Neural progenitor cell (in vitro differentiated cells): ENCODE measurements around the gene ADCYAP1. TPM values are rescaled to one million over a fixed set of nuclear protein-coding genes. Genes with fewer than 3 reads are reported as not detected.

ENCODE experiments used
- DNase-seq: peaks from one replicate; pipeline ENCODE4 v3.0.0-alpha.2; 2016; ENCODE audit warnings: low spot score
- H2AFZ ChIP-seq: fragments of 200-600 bp; sonication (generic); replicated peaks from 2 replicates; pipeline ENCODE4 v1.6.1; 2016; ENCODE audit warnings: antibody characterized with exemption
- H3F3A ChIP-seq: fragments of 200-600 bp; sonication (generic); 2 replicates; pipeline ENCODE4 v1.6.1; 2016; ENCODE audit warnings: antibody characterized with exemption, low read depth
- H3K27ac ChIP-seq: fragments of 200-600 bp; sonication (generic); 2 replicates; pipeline ENCODE4 v1.5.1; 2016; ENCODE audit warnings: mild to moderate bottlenecking
- H3K27me3 ChIP-seq: fragments of 200-600 bp; sonication (generic); 2 replicates; pipeline ENCODE4 v1.6.1; 2016; ENCODE audit warnings: mild to moderate bottlenecking, moderate library complexity
- H3K36me3 ChIP-seq: fragments of 200-600 bp; sonication (generic); 2 replicates; pipeline ENCODE4 v1.5.1; 2016
- H3K4me1 ChIP-seq: fragments of 200-600 bp; sonication (generic); 2 replicates; pipeline ENCODE4 v1.6.1; 2016; ENCODE audit warnings: mixed run types
- H3K4me2 ChIP-seq: fragments of 200-600 bp; sonication (generic); 2 replicates; pipeline ENCODE4 v1.6.1; 2016
- H3K4me3 ChIP-seq: fragments of 200-600 bp; sonication (generic); 2 replicates; pipeline ENCODE4 v1.5.1; 2016
- H3K79me2 ChIP-seq: fragments of 200-600 bp; sonication (generic); 2 replicates; pipeline ENCODE4 v1.6.1; 2016; ENCODE audit warnings: low read depth
- H3K9ac ChIP-seq: fragments of 200-600 bp; sonication (generic); 2 replicates; pipeline ENCODE4 v1.6.1; 2016
- H3K9me3 ChIP-seq: fragments of 200-600 bp; sonication (generic); 2 replicates; pipeline ENCODE4 v1.5.1; 2016; ENCODE audit warnings: low read depth
- H4K20me1 ChIP-seq: fragments of 200-600 bp; sonication (generic); 2 replicates; pipeline ENCODE4 v1.6.1; 2016; ENCODE audit warnings: low read depth
- H3K27ac Mint-ChIP-seq: 3 replicates; pipeline ENCODE4 v1.8.0; 2021; ENCODE audit warnings: mixed read lengths
- H3K27me3 Mint-ChIP-seq: 2 replicates; pipeline ENCODE4 v1.8.0; 2022; ENCODE audit warnings: low read depth, mild to moderate bottlenecking, inconsistent platforms, moderate library complexity, mixed read lengths; ENCODE audit not compliant: insufficient read depth
- H3K36me3 Mint-ChIP-seq: 3 replicates; pipeline ENCODE4 v1.8.0; 2021; ENCODE audit warnings: mixed read lengths
- H3K4me1 Mint-ChIP-seq: 3 replicates; pipeline ENCODE4 v1.8.0; 2021; ENCODE audit warnings: mixed read lengths
- H3K4me3 Mint-ChIP-seq: 3 replicates; pipeline ENCODE4 v1.8.0; 2021; ENCODE audit warnings: mild to moderate bottlenecking, moderate library complexity, mixed read lengths
- H3K9me3 Mint-ChIP-seq: 3 replicates; pipeline ENCODE4 v1.8.0; 2020; ENCODE audit warnings: mixed read lengths
- CTCF ChIP-seq: fragments of 200-600 bp; sonication (generic); IDR thresholded peaks from 2 replicates; pipeline ENCODE4 v1.5.1; 2017; ENCODE audit warnings: antibody characterized with exemption, mild to moderate bottlenecking
- EZH2 ChIP-seq: fragments of 200-600 bp; sonication (generic); IDR thresholded peaks from 2 replicates; pipeline ENCODE4 v1.6.1; 2017; ENCODE audit warnings: antibody characterized with exemption, mild to moderate bottlenecking, moderate library complexity
- EZH2phosphoT487 ChIP-seq: fragments of 200-600 bp; sonication (generic); IDR thresholded peaks from 2 replicates; pipeline ENCODE4 v1.6.1; 2017; ENCODE audit warnings: antibody characterized with exemption
- total RNA-seq: library from RNA; depleted of rRNA; stranded (reverse); fragments of >200 nt; gene quantifications from 2 replicates; pipeline ENCODE4 v1.2.3, GENCODE V29; 2015; ENCODE audit warnings: low replicate concordance

The ADCYAP1 gene
- total RNA-seq, 1 donor from 2014 or later, result 0.04 TPM

GRCh38 chr18:939166-939565 lies 34.5 kb downstream of the ADCYAP1 start:
- Mint-ChIP-seq H3K4me3 (no peak overlapping the region), H3K27ac (no peak overlapping the region), H3K9me3 (no peaks in the 10 kb centered on the region), H3K27me3 (peaks cover 2% of the 10 kb centered on the region), H3K4me1 (peaks cover 8% of the 10 kb centered on the region), H3K36me3 (no peaks in the 10 kb centered on the region)
- H3F3A ChIP-seq, result peaks cover 4% of the 10 kb centered on the region
- H2AFZ ChIP-seq, result no peak overlapping the region
- H3K36me3 ChIP-seq, result no peaks in the 10 kb centered on the region
- no peak overlapping the region for H3K4me2 ChIP-seq
- H3K4me1 ChIP-seq, result peaks cover 6% of the 10 kb centered on the region
- no peaks in the 10 kb centered on the region for H3K9me3 ChIP-seq
- no peak overlapping the region for H3K27ac ChIP-seq
- no peaks in the 10 kb centered on the region for H3K79me2 ChIP-seq
- no peaks in the 10 kb centered on the region for H3K27me3 ChIP-seq
- H3K9ac ChIP-seq, result no peak overlapping the region
- no peaks in the 10 kb centered on the region for H4K20me1 ChIP-seq
- DNase-seq, result no peak
- no peak for TF ChIP-seq CTCF
- TF ChIP-seq EZH2, result no peak
- TF ChIP-seq EZH2phosphoT487, result no peak
- no peak overlapping the region for H3K4me3 ChIP-seq

- H3K27ac Mint-ChIP-seq, result no peak overlapping the region
Measured at GRCh38 chr18:939958-940357, 35.3 kb downstream of the ADCYAP1 start.

GRCh38 chr18:941331-941730 lies 36.7 kb downstream of the ADCYAP1 start:
- H3K27ac Mint-ChIP-seq, result no peak overlapping the region
- no peak overlapping the region for H3K4me2 ChIP-seq
- H3K4me1 ChIP-seq, result no peaks in the 10 kb centered on the region
- no peaks in the 10 kb centered on the region for H3K4me1 Mint-ChIP-seq
- no peaks in the 10 kb centered on the region for H3K79me2 ChIP-seq
- no peaks in the 10 kb centered on the region for H3K36me3 Mint-ChIP-seq
- H3K9ac ChIP-seq, result no peak overlapping the region
- H3K9me3 ChIP-seq, result no peaks in the 10 kb centered on the region
- no peak overlapping the region for H3K27ac ChIP-seq
- no peak for DNase-seq
- no peak for TF ChIP-seq CTCF
- TF ChIP-seq EZH2phosphoT487, result no peak
- no peak for TF ChIP-seq EZH2
- no peak overlapping the region for H3K4me3 ChIP-seq
- no peaks in the 10 kb centered on the region for H3K36me3 ChIP-seq
- no peaks in the 10 kb centered on the region for H3F3A ChIP-seq
- H3K4me3 Mint-ChIP-seq, result no peak overlapping the region
- no peaks in the 10 kb centered on the region for H3K27me3 ChIP-seq
- peaks cover 2% of the 10 kb centered on the region for H3K27me3 Mint-ChIP-seq
- H3K9me3 Mint-ChIP-seq, result no peaks in the 10 kb centered on the region
- H2AFZ ChIP-seq, result no peak overlapping the region
- no peaks in the 10 kb centered on the region for H4K20me1 ChIP-seq

More at GRCh38 chr18:939958-940357, 35.3 kb downstream of the ADCYAP1 start:
- H3K9me3 Mint-ChIP-seq, result no peaks in the 10 kb centered on the region
- peaks cover 2% of the 10 kb centered on the region for H3K27me3 Mint-ChIP-seq
- H3K4me3 ChIP-seq, result no peak overlapping the region
- H3K27me3 ChIP-seq, result no peaks in the 10 kb centered on the region
- TF ChIP-seq EZH2phosphoT487 (no peak), CTCF (no peak), EZH2 (no peak)
- peaks cover under 1% of the 10 kb centered on the region for H3K4me1 ChIP-seq
- no peak overlapping the region for H2AFZ ChIP-seq
- H3F3A ChIP-seq, result no peaks in the 10 kb centered on the region
- no peaks in the 10 kb centered on the region for H3K36me3 ChIP-seq
- DNase-seq, result no peak
- no peaks in the 10 kb centered on the region for H3K79me2 ChIP-seq
- H3K4me2 ChIP-seq, result no peak overlapping the region
- no peaks in the 10 kb centered on the region for H4K20me1 ChIP-seq
- no peak overlapping the region for H3K4me3 Mint-ChIP-seq
- H3K27ac ChIP-seq, result no peak overlapping the region
- H3K4me1 Mint-ChIP-seq, result no peaks in the 10 kb centered on the region
- no peak overlapping the region for H3K9ac ChIP-seq
- no peaks in the 10 kb centered on the region for H3K9me3 ChIP-seq
- no peaks in the 10 kb centered on the region for H3K36me3 Mint-ChIP-seq
